Astrocyte (in vitro differentiated cells and primary cell): Measurements from ENCODE around the gene AVP. TPM values are rescaled to one million over a fixed set of nuclear protein-coding genes. Genes with fewer than 3 reads are reported as not detected.
"Not testable (repeated sequence)": the region's sequence is repeated elsewhere in the genome, so short reads cannot be mapped to it uniquely, and the experiment has no call there.

Experiments
- DNase-seq: peaks from one replicate; pipeline ENCODE4 v3.0.0-alpha.2; 2010; ENCODE audit warnings: low read depth
- FAIRE-seq: peaks from 2 replicates; lab custom pipeline; 2011; peaks lifted over from hg19 to GRCh38; lab: Jason Lieb, UNC
- H2AFZ ChIP-seq: 2 replicates; pipeline ENCODE4 v1.6.0; 2012; ENCODE audit warnings: low read depth, low read length, inconsistent platforms
- H3K27ac ChIP-seq: 2 replicates; pipeline ENCODE4 v1.5.1; 2011; ENCODE audit warnings: low read depth, low read length, inconsistent platforms
- H3K27me3 ChIP-seq: 2 replicates; pipeline ENCODE4 v1.6.0; 2011; ENCODE audit warnings: low read length, inconsistent platforms; ENCODE audit not compliant: insufficient read depth
- H3K36me3 ChIP-seq: 2 replicates; pipeline ENCODE4 v1.5.1; 2011; ENCODE audit warnings: low read length, inconsistent platforms; ENCODE audit not compliant: insufficient read depth
- H3K4me1 ChIP-seq: 2 replicates; pipeline ENCODE4 v1.5.1; 2011; ENCODE audit warnings: low read length, inconsistent platforms; ENCODE audit not compliant: insufficient read depth
- H3K4me2 ChIP-seq: 2 replicates; pipeline ENCODE4 v1.6.0; 2012; ENCODE audit warnings: low read length, inconsistent platforms
- H3K4me3 ChIP-seq: 2 replicates; pipeline ENCODE4 v1.5.1; 2011; ENCODE audit warnings: low read depth, mild to moderate bottlenecking, low read length, inconsistent platforms; ENCODE audit not compliant: insufficient read depth
- H3K79me2 ChIP-seq: 2 replicates; pipeline ENCODE4 v1.6.0; 2012; ENCODE audit warnings: mild to moderate bottlenecking, low read length, inconsistent platforms; ENCODE audit not compliant: insufficient read depth
- H3K9ac ChIP-seq: 2 replicates; pipeline ENCODE4 v1.6.0; 2012; ENCODE audit warnings: mild to moderate bottlenecking, low read length, inconsistent platforms
- H3K9me3 ChIP-seq: 2 replicates; pipeline ENCODE4 v1.5.1; 2012; ENCODE audit warnings: low read depth, mild to moderate bottlenecking, low read length, inconsistent platforms; ENCODE audit not compliant: insufficient read depth
- H4K20me1 ChIP-seq: 2 replicates; pipeline ENCODE4 v1.6.0; 2012; ENCODE audit warnings: low read length, inconsistent platforms; ENCODE audit not compliant: insufficient read depth
- H3K27ac Mint-ChIP-seq: one replicate; pipeline ENCODE4 v1.8.0; 2021; ENCODE audit warnings: mild to moderate bottlenecking, mixed read lengths; ENCODE audit not compliant: unreplicated experiment
- H3K27me3 Mint-ChIP-seq: one replicate; pipeline ENCODE4 v1.8.0; 2021; ENCODE audit warnings: low read depth, mixed read lengths; ENCODE audit not compliant: unreplicated experiment
- H3K36me3 Mint-ChIP-seq: one replicate; pipeline ENCODE4 v1.8.0; 2021; ENCODE audit warnings: low read depth, mixed read lengths; ENCODE audit not compliant: unreplicated experiment
- H3K4me1 Mint-ChIP-seq: one replicate; pipeline ENCODE4 v1.8.0; 2021; ENCODE audit warnings: low read depth, mixed read lengths; ENCODE audit not compliant: unreplicated experiment
- H3K4me3 Mint-ChIP-seq: one replicate; pipeline ENCODE4 v1.8.0; 2021; ENCODE audit warnings: mild to moderate bottlenecking, moderate library complexity, mixed read lengths; ENCODE audit not compliant: unreplicated experiment
- H3K9me3 Mint-ChIP-seq: one replicate; pipeline ENCODE4 v1.8.0; 2021; ENCODE audit warnings: mild to moderate bottlenecking, mixed read lengths; ENCODE audit not compliant: unreplicated experiment
- EZH2 ChIP-seq: IDR thresholded peaks from 2 replicates; pipeline ENCODE4 v1.6.1; 2012; ENCODE audit warnings: mild to moderate bottlenecking, low read length, inconsistent platforms; ENCODE audit not compliant: insufficient read depth
- total RNA-seq: library from RNA; stranded (reverse); gene quantifications from 2 replicates; pipeline ENCODE4 v1.2.1, GENCODE V29; 2021
- TF ChIP-seq, protein P1 (sequence below): IDR thresholded peaks from 2 replicates; pipeline ENCODE4 v1.5.1; 2011; ENCODE audit warnings: low read depth, mild to moderate bottlenecking, inconsistent platforms, low read length, moderate library complexity; ENCODE audit not compliant: insufficient read depth

Gene AVP
- total RNA-seq, 1 donor from 2014 or later: not detected

DNA sequence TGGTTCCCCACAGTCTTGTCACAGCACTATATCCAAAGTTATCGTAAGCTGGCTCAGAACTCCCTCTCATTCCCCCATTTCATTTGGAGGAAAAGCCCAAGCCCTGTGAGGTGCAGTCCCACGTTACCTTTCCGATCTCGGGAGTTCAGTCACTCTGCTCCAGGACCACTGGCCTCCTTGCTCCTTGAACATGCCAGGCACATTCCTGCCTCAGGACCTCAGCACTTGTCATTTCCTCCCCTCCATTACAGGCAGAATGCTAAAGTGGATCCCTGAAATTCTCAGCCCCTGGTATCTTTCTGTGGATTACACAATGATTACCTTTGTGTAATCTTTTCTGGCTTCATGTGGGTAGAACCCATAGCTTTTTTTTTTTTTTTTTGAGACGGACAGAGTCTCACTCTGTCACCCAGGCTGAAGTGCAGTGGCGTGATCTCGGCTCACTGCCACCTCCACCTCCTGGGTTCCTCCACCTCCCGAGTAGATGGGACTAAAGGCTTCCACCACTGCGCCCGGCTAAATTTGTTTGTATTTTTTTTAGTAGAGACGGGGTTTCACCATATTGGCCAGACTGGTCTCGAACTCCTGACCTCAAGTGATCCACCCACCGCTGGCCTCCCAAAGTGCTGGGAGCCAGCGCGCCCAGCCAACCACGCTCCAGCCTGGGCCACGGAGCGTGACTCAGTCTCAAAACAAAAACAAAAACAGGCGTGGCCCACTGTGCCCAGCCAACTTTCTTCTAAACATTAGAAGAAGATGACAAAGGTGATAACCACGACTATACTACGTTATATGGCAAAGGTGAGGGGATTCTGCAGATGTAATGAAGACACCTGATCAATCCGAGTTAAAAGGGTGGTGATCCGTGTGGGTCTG is 17.1 kb downstream of the AVP start:
- DNase-seq (no peak), FAIRE-seq (no peak)
- no peaks in the 10 kb centered on the region for H4K20me1 ChIP-seq
- Mint-ChIP-seq H3K9me3 (no peaks in the 10 kb centered on the region), H3K4me1 (peaks cover 10% of the 10 kb centered on the region), H3K4me3 (no peak overlapping the region), H3K27ac (no peak overlapping the region), H3K36me3 (no peaks in the 10 kb centered on the region), H3K27me3 (peaks cover 17% of the 10 kb centered on the region)
- no peak overlapping the region for H2AFZ ChIP-seq
- no peak overlapping the region for H3K4me2 ChIP-seq
- no peak overlapping the region for H3K4me3 ChIP-seq
- H3K4me1 ChIP-seq: peaks cover 2% of the 10 kb centered on the region
- no peaks in the 10 kb centered on the region for H3K36me3 ChIP-seq
- H3K9ac ChIP-seq: no peak overlapping the region
- H3K9me3 ChIP-seq: no peaks in the 10 kb centered on the region
- H3K79me2 ChIP-seq: no peaks in the 10 kb centered on the region
- peaks cover 6% of the 10 kb centered on the region for H3K27me3 ChIP-seq
- no peak for TF ChIP-seq EZH2
- TF ChIP-seq, protein P1, sequence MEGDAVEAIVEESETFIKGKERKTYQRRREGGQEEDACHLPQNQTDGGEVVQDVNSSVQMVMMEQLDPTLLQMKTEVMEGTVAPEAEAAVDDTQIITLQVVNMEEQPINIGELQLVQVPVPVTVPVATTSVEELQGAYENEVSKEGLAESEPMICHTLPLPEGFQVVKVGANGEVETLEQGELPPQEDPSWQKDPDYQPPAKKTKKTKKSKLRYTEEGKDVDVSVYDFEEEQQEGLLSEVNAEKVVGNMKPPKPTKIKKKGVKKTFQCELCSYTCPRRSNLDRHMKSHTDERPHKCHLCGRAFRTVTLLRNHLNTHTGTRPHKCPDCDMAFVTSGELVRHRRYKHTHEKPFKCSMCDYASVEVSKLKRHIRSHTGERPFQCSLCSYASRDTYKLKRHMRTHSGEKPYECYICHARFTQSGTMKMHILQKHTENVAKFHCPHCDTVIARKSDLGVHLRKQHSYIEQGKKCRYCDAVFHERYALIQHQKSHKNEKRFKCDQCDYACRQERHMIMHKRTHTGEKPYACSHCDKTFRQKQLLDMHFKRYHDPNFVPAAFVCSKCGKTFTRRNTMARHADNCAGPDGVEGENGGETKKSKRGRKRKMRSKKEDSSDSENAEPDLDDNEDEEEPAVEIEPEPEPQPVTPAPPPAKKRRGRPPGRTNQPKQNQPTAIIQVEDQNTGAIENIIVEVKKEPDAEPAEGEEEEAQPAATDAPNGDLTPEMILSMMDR: no peak
- no peak overlapping the region for H3K27ac ChIP-seq

DNA sequence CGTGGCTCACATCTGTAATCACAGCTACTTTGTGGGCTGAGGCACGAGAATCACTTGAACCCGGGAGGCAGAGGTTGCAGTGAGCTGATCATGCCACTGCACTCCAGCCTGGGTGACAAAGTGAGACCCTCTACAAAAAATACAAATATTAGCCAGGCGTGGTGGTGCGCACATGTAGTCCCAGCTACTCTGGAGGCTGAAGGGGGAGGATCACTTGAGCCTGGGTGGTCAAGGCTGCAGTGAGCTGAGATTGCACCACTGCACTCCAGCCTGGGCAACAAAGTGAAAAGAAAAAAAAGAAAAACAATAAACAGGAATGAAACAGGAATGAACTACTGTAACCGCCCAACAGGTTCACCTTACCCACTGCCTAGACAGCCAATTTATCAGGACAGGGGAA is 20.4 kb downstream of the AVP start:
- H3K4me1 Mint-ChIP-seq, H3K27me3 ChIP-seq, H3K27ac ChIP-seq, H3K27ac Mint-ChIP-seq, H3K36me3 Mint-ChIP-seq, H3K27me3 Mint-ChIP-seq, H3K9me3 Mint-ChIP-seq, H3K36me3 ChIP-seq, FAIRE-seq, H4K20me1 ChIP-seq, H3K9ac ChIP-seq, H3K4me1 ChIP-seq, H3K79me2 ChIP-seq, H2AFZ ChIP-seq, H3K4me3 ChIP-seq, H3K4me3 Mint-ChIP-seq, DNase-seq, H3K4me2 ChIP-seq, H3K9me3 ChIP-seq: not testable (repeated sequence)

DNA sequence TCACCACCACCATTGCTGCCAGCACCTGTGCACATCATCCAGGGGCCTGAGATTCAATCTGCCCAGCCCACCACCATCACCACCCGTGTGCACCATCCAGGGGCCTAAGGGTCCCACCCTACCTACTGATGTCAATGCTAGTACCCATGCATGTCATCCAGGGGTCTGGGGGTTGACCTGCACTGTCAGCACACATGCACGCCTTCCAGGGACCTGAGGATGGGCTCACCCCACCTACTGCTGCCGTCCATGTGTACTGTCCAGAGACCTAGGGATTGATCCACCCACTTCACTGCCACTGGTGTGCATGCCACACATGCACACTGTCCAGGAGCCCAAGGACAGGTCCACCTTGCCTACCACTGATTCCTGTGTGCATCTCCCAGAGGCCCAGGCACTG is 25.0 kb downstream of the AVP start:
- Histone ChIP-seq H3K4me1 (no peaks in the 10 kb centered on the region), H4K20me1 (no peaks in the 10 kb centered on the region), H3K27ac (no peak overlapping the region), H3K36me3 (no peaks in the 10 kb centered on the region), H3K4me3 (no peak overlapping the region), H3K9me3 (no peaks in the 10 kb centered on the region), H3K27me3 (no peaks in the 10 kb centered on the region), H2AFZ (no peak overlapping the region), H3K9ac (no peak overlapping the region), H3K79me2 (no peaks in the 10 kb centered on the region), H3K4me2 (no peak overlapping the region)
- no peak overlapping the region for H3K4me3 Mint-ChIP-seq
- no peak overlapping the region for H3K27ac Mint-ChIP-seq
- FAIRE-seq (no peak), DNase-seq (no peak)
- no peaks in the 10 kb centered on the region for H3K4me1 Mint-ChIP-seq
- H3K27me3 Mint-ChIP-seq: peaks cover 1% of the 10 kb centered on the region
- H3K9me3 Mint-ChIP-seq: no peaks in the 10 kb centered on the region
- TF ChIP-seq, protein P1: no peak
- no peak for TF ChIP-seq EZH2
- H3K36me3 Mint-ChIP-seq: no peaks in the 10 kb centered on the region
